ENCODE measurements around the gene STAB2.

The STAB2 gene

GRCh38 chr12:103690426-103690825, 103.4 kb downstream of the STAB2 start:
- no peak for DNase-seq (ENCODE audit: extremely low read depth in 1 of 2, low read depth in 1 of 2)

GRCh38 chr12:103691063-103691462, 104.0 kb downstream of the STAB2 start:
- DNase-seq (ENCODE audit: extremely low read depth in 1 of 2, low read depth in 1 of 2) = no peak

- no peak for DNase-seq (ENCODE audit: extremely low read depth in 1 of 2, low read depth in 1 of 2)
Observed at GRCh38 chr12:103696101-103696500, 109.0 kb downstream of the STAB2 start.

- DNase-seq (ENCODE audit: extremely low read depth in 1 of 2, low read depth in 1 of 2) = peak; percentile 4 to 12
Observed at GRCh38 chr12:103697971-103698751, 111.1 kb downstream of the STAB2 start.

- DNase-seq (ENCODE audit: extremely low read depth in 1 of 2, low read depth in 1 of 2) = no peak
Observed at GRCh38 chr12:103698752-103699560, 111.9 kb downstream of the STAB2 start.

- no peak for DNase-seq (ENCODE audit: extremely low read depth in 1 of 2, low read depth in 1 of 2)
Observed at GRCh38 chr12:103705098-103705497, 118.0 kb downstream of the STAB2 start.

GRCh38 chr12:103705927-103706326, 118.9 kb downstream of the STAB2 start:
- DNase-seq (ENCODE audit: extremely low read depth in 1 of 2, low read depth in 1 of 2) = no peak

- DNase-seq (ENCODE audit: extremely low read depth in 1 of 2, low read depth in 1 of 2) = no peak
Observed at GRCh38 chr12:103707446-103707845, 120.4 kb downstream of the STAB2 start.

GRCh38 chr12:103710544-103710943, 123.5 kb downstream of the STAB2 start:
- DNase-seq (ENCODE audit: extremely low read depth in 1 of 2, low read depth in 1 of 2) = no peak

GRCh38 chr12:103712216-103712615, 125.1 kb downstream of the STAB2 start:
- no peak for DNase-seq (ENCODE audit: extremely low read depth in 1 of 2, low read depth in 1 of 2)

- no peak for DNase-seq (ENCODE audit: extremely low read depth in 1 of 2, low read depth in 1 of 2)
Observed at GRCh38 chr12:103715494-103715893, 128.4 kb downstream of the STAB2 start.

- DNase-seq (ENCODE audit: extremely low read depth in 1 of 2, low read depth in 1 of 2) = no peak
Observed at GRCh38 chr12:103716517-103717196, 129.6 kb downstream of the STAB2 start.

- DNase-seq (ENCODE audit: extremely low read depth in 1 of 2, low read depth in 1 of 2) = no peak
Observed at GRCh38 chr12:103725398-103725797, 138.3 kb downstream of the STAB2 start.

- no peak for DNase-seq (ENCODE audit: extremely low read depth in 1 of 2, low read depth in 1 of 2)
Observed at GRCh38 chr12:103727638-103728037, 140.6 kb downstream of the STAB2 start.

GRCh38 chr12:103728323-103728722, 141.2 kb downstream of the STAB2 start:
- no peak for DNase-seq (ENCODE audit: extremely low read depth in 1 of 2, low read depth in 1 of 2)

- DNase-seq (ENCODE audit: extremely low read depth in 1 of 2, low read depth in 1 of 2) = no peak
Observed at GRCh38 chr12:103729499-103729898, 142.4 kb downstream of the STAB2 start.

GRCh38 chr12:103731539-103731938, 144.5 kb downstream of the STAB2 start:
- DNase-seq (ENCODE audit: extremely low read depth in 1 of 2, low read depth in 1 of 2) = no peak

- no peak for DNase-seq (ENCODE audit: extremely low read depth in 1 of 2, low read depth in 1 of 2)
Observed at GRCh38 chr12:103734863-103735262, 147.8 kb downstream of the STAB2 start.

GRCh38 chr12:103735291-103735690, 148.2 kb downstream of the STAB2 start:
- DNase-seq (ENCODE audit: extremely low read depth in 1 of 2, low read depth in 1 of 2) = no peak

- no peak for DNase-seq (ENCODE audit: extremely low read depth in 1 of 2, low read depth in 1 of 2)
Observed at GRCh38 chr12:103736572-103736971, 149.5 kb downstream of the STAB2 start.

GRCh38 chr12:103737881-103738280, 150.8 kb downstream of the STAB2 start:
- DNase-seq (ENCODE audit: extremely low read depth in 1 of 2, low read depth in 1 of 2) = no peak

Measured in stimulated activated CD8-positive, alpha-beta memory T cell treated with anti-CD3 and anti-CD28 coated beads, Interleukin-7, amount 100 ng/mL, for 48 hours (primary cell).